ENCODE data around the gene CYLD. TPM values are rescaled to one million over a fixed set of nuclear protein-coding genes. Genes with fewer than 3 reads are reported as not detected.

CYLD gene
- total and polyA plus RNA-seq, 2 donors (not counting 3 experiments of a cell fraction or from before 2014, with no cell fraction given), result 7.4 to 21.5 TPM

DNA sequence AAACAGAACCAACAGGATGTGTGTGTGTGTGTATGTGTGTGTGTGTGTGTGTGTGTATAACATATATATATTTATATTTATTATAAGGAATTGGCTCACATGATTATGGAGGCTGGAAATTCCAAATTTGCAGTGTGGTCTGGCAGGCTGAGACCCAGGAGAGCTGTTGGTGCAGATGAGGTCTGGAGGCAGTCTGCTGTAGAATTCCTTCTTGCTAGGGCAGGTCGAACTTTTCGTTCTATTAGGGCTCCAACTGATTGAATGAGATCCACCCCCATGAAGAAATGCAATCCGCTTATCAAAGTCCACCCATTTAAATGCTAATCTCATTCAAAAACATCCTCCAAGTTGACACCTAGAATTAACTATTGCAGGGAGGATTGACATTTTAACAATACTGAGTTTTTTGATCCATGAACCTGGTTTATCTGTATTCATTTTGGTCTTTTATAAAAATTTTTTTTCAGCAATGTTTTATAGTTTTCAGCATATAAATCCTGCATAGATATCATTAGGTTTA lies 85.0 kb downstream of the CYLD start:
- Histone ChIP-seq H3K9me3 (replicated peaks; ENCODE audit: control insufficient read depth, insufficient read depth, low read length) (no peaks in the 10 kb centered on the region), H4K20me1 (replicated peaks; ENCODE audit: control insufficient read depth, extremely low read depth, insufficient read depth, low read length) (no peaks in the 10 kb centered on the region), H2AFZ (ENCODE audit: low read depth, low read length) (no peak overlapping the region), H3K27ac (ENCODE audit: insufficient read depth, low read depth, low read length) (no peak overlapping the region), H3K36me3 (ENCODE audit: control insufficient read depth in 2 of 2, extremely low read depth in 1 of 2, insufficient read depth in 2 of 2, low read length in 2 of 2) (no peaks in the 10 kb centered on the region), H3K4me2 (ENCODE audit: insufficient read depth, low read length) (no peak overlapping the region), H3K27me3 (ENCODE audit: control insufficient read depth in 2 of 2, insufficient read depth in 2 of 2, low read length in 2 of 2) (no peaks in the 10 kb centered on the region), H3K4me1 (ENCODE audit: control insufficient read depth, extremely low read depth, insufficient read depth, low read length) (no peaks in the 10 kb centered on the region), H3K79me2 (ENCODE audit: control insufficient read depth, insufficient read depth, low read length) (no peaks in the 10 kb centered on the region), H3K9me1 (replicated peaks; ENCODE audit: control insufficient read depth, extremely low read depth, insufficient read depth, low read length) (no peaks in the 10 kb centered on the region), H3K4me3 (replicated peaks in 1 of 3; ENCODE audit: insufficient read depth in 1 of 3, low read depth in 1 of 3, low read length in 3 of 3) (no peak overlapping the region), H3K9ac (replicated peaks; ENCODE audit: extremely low read depth, insufficient read depth, low read length) (no peak overlapping the region)
- no TSS peak for BruUV-seq (replicated peaks)
- no peak for FAIRE-seq
- TF ChIP-seq POLR2A (IDR thresholded peaks at IDR 0.05; ENCODE audit: low read depth, low read length) (no peak), CTCF (IDR thresholded peaks at IDR 0.05; ENCODE audit: extremely low read depth in 1 of 2, insufficient read depth in 1 of 2, low read depth in 1 of 2, low read length in 2 of 2) (no peak), MAX (IDR thresholded peaks at IDR 0.05; ENCODE audit: insufficient read depth, insufficient read length) (no peak), GATA2 (IDR thresholded peaks at IDR 0.05; ENCODE audit: insufficient read depth, insufficient read length, low read depth, low read length) (no peak), FOS (IDR thresholded peaks at IDR 0.05; ENCODE audit: borderline replicate concordance, insufficient read depth, low read length) (no peak), POLR2AphosphoS5 (IDR thresholded peaks at IDR 0.05; ENCODE audit: insufficient read depth, low read depth, low read length) (no peak), JUN (IDR thresholded peaks at IDR 0.05; ENCODE audit: borderline replicate concordance, insufficient read depth, insufficient read length, low read depth) (no peak), EZH2 (IDR thresholded peaks at IDR 0.05; ENCODE audit: borderline replicate concordance, low read depth, low read length, severe bottlenecking) (no peak), MYC (IDR thresholded peaks at IDR 0.05; ENCODE audit: low read depth, low read length) (no peak)
- POLR2A ChIA-PET, result no interaction called here
- intact Hi-C loops (cut with micrococcal nuclease), result no loop called here
- no peak for DNase-seq (ENCODE audit: low read depth, low spot score)
- dilution Hi-C loops (cut with MboI; ENCODE audit: extremely low pct_ligation_motif_present, low sequenced_read_pairs), result no loop called here
- CTCF ChIA-PET, result no interaction called here

Measured in endothelial cell of umbilical vein (primary cell).